Esophagus squamous epithelium (tissue), 4 donors: ENCODE measurements around the gene BBS9.

ENCODE experiments used
- CTCF ChIP-seq, 6 experiments: fragments of 450-650 bp in 4 of 6; fragments of 200-600 bp in 2 of 6; sonication (generic) in 2 of 6; IDR thresholded peaks; one replicate each; pipeline ENCODE4 v1.5.1; 2016 to 2019; ENCODE audit warnings: antibody characterized with exemption in 6 of 6, mild to moderate bottlenecking in 4 of 6, moderate library complexity in 4 of 6
- POLR2A ChIP-seq, 4 donors: fragments of 450-650 bp; IDR thresholded peaks; one replicate each; pipeline ENCODE4 v1.6.1; 2017; ENCODE audit warnings: antibody characterized with exemption in 4 of 4, mild to moderate bottlenecking in 4 of 4, moderate library complexity in 3 of 4

- TF ChIP-seq CTCF (IDR thresholded peaks at IDR 0.05) (no peak), POLR2A (IDR thresholded peaks at IDR 0.05) (no peak)
These were observed 399.7 kb downstream of the BBS9 start for GRCh38 chr7:33529070-33529469.
